Esophagus muscularis mucosa (tissue), 3 donors: ENCODE measurements around the gene FAM120B.

Experiments used
- POLR2A ChIP-seq: fragments of 450-650 bp; IDR thresholded peaks from one replicate; pipeline ENCODE4 v1.6.1; 2017; ENCODE audit warnings: antibody characterized with exemption, moderate library complexity, mild to moderate bottlenecking, low read depth
- POLR2AphosphoS5 ChIP-seq, 2 donors: sonication (generic); formaldehyde crosslinking; IDR thresholded peaks; one replicate each; pipeline ENCODE4 v1.6.1; 2017; ENCODE audit warnings: antibody characterized with exemption in 2 of 2
- TF ChIP-seq, protein P1 (sequence below), 3 experiments: fragments of 200-600 bp in 2 of 3; fragments of 450-650 bp in 1 of 3; sonication (generic) in 2 of 3; IDR thresholded peaks; one replicate each; pipeline ENCODE4 v1.5.1; 2017 to 2019; ENCODE audit warnings: antibody characterized with exemption in 3 of 3, mild to moderate bottlenecking in 2 of 3, moderate library complexity in 1 of 3

DNA sequence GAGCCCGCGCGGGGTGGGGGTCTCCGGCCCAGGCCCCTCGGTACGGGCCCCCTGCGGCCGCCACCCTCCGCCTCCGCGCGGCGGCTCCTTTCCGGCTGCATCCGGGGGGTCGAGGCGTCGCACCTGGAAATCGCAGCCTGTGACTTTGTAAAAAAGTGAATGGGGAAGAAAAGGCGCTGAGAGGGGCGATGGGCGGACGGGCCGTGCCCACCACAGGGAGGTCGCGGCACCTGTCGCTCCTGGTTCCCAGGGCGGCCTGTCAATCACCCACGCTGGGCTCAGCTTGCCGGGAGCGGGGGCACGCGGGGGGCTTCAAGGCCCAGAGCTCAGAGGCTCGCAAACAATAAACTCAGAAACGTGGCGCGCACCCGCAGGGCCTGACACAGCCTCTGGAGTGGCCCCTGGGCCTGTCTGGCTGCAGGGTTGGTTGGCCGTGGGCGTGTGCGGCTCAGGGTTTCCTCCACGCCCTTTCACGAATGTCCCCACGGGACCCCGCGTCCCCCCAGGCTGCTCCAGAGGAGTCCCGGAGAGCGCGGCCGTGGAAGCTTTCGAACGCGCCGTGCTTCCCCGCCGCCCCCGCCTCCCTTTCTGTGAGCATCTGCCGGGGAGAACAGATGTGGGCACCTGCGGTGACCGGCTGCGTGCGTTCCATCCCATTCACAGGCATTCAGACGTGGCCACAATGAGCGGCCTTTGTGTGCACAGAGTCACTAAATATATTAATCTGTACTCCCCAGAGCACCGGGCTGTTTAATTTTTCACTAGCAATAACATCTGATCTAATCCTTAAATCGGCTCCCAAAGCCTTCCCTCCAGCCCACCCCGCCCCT lies 9.6 kb upstream of the FAM120B start:
- TF ChIP-seq, protein P1, sequence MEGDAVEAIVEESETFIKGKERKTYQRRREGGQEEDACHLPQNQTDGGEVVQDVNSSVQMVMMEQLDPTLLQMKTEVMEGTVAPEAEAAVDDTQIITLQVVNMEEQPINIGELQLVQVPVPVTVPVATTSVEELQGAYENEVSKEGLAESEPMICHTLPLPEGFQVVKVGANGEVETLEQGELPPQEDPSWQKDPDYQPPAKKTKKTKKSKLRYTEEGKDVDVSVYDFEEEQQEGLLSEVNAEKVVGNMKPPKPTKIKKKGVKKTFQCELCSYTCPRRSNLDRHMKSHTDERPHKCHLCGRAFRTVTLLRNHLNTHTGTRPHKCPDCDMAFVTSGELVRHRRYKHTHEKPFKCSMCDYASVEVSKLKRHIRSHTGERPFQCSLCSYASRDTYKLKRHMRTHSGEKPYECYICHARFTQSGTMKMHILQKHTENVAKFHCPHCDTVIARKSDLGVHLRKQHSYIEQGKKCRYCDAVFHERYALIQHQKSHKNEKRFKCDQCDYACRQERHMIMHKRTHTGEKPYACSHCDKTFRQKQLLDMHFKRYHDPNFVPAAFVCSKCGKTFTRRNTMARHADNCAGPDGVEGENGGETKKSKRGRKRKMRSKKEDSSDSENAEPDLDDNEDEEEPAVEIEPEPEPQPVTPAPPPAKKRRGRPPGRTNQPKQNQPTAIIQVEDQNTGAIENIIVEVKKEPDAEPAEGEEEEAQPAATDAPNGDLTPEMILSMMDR (IDR thresholded peaks at IDR 0.05), result no peak
- TF ChIP-seq POLR2A (no peak), POLR2AphosphoS5 (IDR thresholded peaks at IDR 0.05) (no peak)
